Esophagus muscularis mucosa (tissue), 4 donors: ENCODE data around the gene ITM2C. TPM values are rescaled to one million over a fixed set of nuclear protein-coding genes. Genes with fewer than 3 reads are reported as not detected.

ENCODE experiments used
- DNase-seq: peaks from one replicate; pipeline ENCODE4 v3.0.0-alpha.2; 2017; ENCODE audit errors: extremely low spot score
- H3K27ac ChIP-seq, 4 donors: fragments of 200-600 bp; sonication (generic); replicated peaks in 1 of 4; 1 replicate in 3 of 4; 2 replicates in 1 of 4; pipeline ENCODE4 v1.5.1; 2016 to 2019; ENCODE audit warnings: mild to moderate bottlenecking in 1 of 4
- H3K27me3 ChIP-seq, 4 donors: fragments of 200-600 bp; sonication (generic); one replicate each; pipeline versions ENCODE4 v1.5.1 to v1.6.0; 2016 to 2019
- H3K36me3 ChIP-seq, 4 donors: fragments of 200-600 bp; sonication (generic); one replicate each; pipeline ENCODE4 v1.5.1; 2016 to 2019
- H3K4me1 ChIP-seq, 4 donors: fragments of 200-600 bp; sonication (generic); one replicate each; pipeline ENCODE4 v1.5.1; 2016 to 2019
- H3K4me3 ChIP-seq, 4 donors: fragments of 200-600 bp; sonication (generic); 1 replicate in 2 of 4; 2 replicates in 2 of 4; pipeline ENCODE4 v1.5.1; 2016 to 2019; ENCODE audit warnings: mild to moderate bottlenecking in 4 of 4, moderate library complexity in 1 of 4
- H3K9me3 ChIP-seq, 4 donors: fragments of 200-600 bp; sonication (generic); 1 replicate in 3 of 4; 2 replicates in 1 of 4; pipeline ENCODE4 v1.5.1; 2016 to 2019
- EP300 ChIP-seq: sonication (generic); formaldehyde crosslinking; IDR thresholded peaks from one replicate; pipeline ENCODE4 v1.6.1; 2017; ENCODE audit warnings: antibody characterized with exemption
- POLR2A ChIP-seq: fragments of 450-650 bp; IDR thresholded peaks from one replicate; pipeline ENCODE4 v1.6.1; 2017; ENCODE audit warnings: antibody characterized with exemption, moderate library complexity, mild to moderate bottlenecking, low read depth
- POLR2AphosphoS5 ChIP-seq, 2 donors: sonication (generic); formaldehyde crosslinking; IDR thresholded peaks; one replicate each; pipeline ENCODE4 v1.6.1; 2017; ENCODE audit warnings: antibody characterized with exemption in 2 of 2
- WGBS: methylation state at CpG from one replicate; pipeline ENCODE4 v1.1.5; 2018; 5-methylcytosine and 5-hydroxymethylcytosine counted together
- intact Hi-C: fragments of 100-400 bp; cut with DNase I; formaldehyde crosslinking; loops from one replicate; pipeline ENCODE4 v1.15.1; 2023
- total RNA-seq, 4 donors: library from RNA; depleted of rRNA; stranded (reverse); fragments of >200 nt; gene quantifications; one replicate each; pipeline versions ENCODE4 v1.1.0 to v1.2.1, GENCODE V29; 2016
- TF ChIP-seq, protein P1 (sequence below), 3 experiments: fragments of 200-600 bp in 2 of 3; fragments of 450-650 bp in 1 of 3; sonication (generic) in 2 of 3; IDR thresholded peaks; one replicate each; pipeline ENCODE4 v1.5.1; 2017 to 2019; ENCODE audit warnings: antibody characterized with exemption in 3 of 3, mild to moderate bottlenecking in 2 of 3, moderate library complexity in 1 of 3

The ITM2C gene
- total RNA-seq, 4 donors from 2014 or later: 84.0 to 145 (median 101) TPM

DNA sequence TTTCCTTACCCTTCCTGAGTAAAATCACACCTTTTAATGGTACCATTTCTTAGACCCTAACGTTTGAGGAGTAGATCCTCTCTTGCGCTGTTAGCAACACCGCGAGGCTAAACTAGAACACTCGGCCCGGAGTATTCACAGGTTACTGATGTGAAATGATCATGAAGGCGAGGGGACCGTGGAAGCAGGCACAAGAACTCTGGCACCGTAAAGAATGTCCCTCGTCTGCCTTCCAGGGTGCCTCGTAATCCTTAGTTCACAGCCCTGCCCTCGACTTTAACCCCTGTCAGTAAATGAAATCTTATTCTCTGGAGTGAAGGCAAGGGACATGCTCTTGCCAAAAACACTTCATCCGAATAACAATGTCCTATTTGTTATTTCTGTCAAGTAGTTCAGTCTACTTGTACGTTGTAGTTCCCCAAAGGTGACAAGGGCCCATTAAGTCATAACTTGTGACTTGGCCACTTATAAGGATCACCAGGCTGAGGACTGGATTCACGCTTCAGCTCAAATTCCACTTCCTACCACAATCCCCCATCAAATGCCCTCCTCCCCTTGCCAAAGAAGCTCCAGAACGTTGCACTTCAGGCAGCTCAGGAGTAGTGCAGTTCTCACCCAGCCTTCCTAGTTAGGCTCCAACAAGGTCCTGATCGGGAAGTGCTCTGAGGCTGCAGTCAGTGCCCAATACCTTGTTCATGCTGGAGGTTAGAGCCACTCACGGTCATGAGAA is 43.3 kb upstream of the ITM2C start:
- Histone ChIP-seq H3K27me3 (peaks cover 0 to 7% (median 3%) of the 10 kb centered on the region in 4 donors), H3K27ac (no peak overlapping the region), H3K4me3 (no peak overlapping the region), H3K4me1 (peaks cover 0 to 15% (median 13%) of the 10 kb centered on the region in 4 donors), H3K9me3 (no peaks in the 10 kb centered on the region), H3K36me3 (peaks cover 13 to 47% (median 23%) of the 10 kb centered on the region in 4 donors)
- intact Hi-C loops: loop anchor here (10.0 kb wide), 1 partner anchor 223 kb away; no protein-coding TSS in a partner anchor
- no peak for DNase-seq
- TF ChIP-seq, protein P1, sequence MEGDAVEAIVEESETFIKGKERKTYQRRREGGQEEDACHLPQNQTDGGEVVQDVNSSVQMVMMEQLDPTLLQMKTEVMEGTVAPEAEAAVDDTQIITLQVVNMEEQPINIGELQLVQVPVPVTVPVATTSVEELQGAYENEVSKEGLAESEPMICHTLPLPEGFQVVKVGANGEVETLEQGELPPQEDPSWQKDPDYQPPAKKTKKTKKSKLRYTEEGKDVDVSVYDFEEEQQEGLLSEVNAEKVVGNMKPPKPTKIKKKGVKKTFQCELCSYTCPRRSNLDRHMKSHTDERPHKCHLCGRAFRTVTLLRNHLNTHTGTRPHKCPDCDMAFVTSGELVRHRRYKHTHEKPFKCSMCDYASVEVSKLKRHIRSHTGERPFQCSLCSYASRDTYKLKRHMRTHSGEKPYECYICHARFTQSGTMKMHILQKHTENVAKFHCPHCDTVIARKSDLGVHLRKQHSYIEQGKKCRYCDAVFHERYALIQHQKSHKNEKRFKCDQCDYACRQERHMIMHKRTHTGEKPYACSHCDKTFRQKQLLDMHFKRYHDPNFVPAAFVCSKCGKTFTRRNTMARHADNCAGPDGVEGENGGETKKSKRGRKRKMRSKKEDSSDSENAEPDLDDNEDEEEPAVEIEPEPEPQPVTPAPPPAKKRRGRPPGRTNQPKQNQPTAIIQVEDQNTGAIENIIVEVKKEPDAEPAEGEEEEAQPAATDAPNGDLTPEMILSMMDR (IDR thresholded peaks at IDR 0.05): no peak
- TF ChIP-seq POLR2A (no peak), EP300 (no peak), POLR2AphosphoS5 (IDR thresholded peaks at IDR 0.05) (no peak)
- WGBS: 70% methylated on average over 17 of the region's 18 CpGs

DNA sequence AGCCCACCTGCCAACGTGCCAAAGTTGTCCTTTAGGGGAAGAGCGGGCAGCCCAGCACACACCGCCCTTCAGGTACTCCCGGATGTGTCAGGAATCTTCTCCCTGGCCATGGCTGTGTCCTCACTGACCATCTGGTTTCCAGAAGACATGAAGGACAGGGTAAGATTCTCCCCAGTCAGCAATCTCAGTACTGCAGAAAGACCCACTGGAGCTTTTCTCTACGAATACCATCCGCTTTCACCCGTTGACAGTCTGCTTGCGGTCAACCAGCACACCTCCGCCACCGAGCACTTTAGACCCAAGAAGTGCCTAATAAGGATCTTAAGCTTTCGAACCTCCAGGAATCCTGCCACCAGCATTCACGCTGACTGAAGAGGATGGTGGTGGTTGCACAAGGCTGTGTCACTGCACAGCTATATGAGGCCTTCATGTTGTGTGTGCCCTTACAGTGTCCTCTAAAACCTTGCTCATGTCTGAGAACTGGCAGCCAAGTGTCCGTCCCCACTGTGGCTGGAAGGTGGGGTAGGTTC is 42.7 kb upstream of the ITM2C start:
- DNase-seq: no peak
- H3K4me3 ChIP-seq: no peak overlapping the region
- peaks cover 13 to 41% (median 20%) of the 10 kb centered on the region in 4 donors for H3K36me3 ChIP-seq
- 94% methylated on average over 13 of the region's 13 CpGs for WGBS
- peaks cover 0 to 14% (median 5%) of the 10 kb centered on the region in 4 donors for H3K27me3 ChIP-seq
- peaks cover 0 to 10% (median 8%) of the 10 kb centered on the region in 4 donors for H3K4me1 ChIP-seq
- H3K9me3 ChIP-seq: no peaks in the 10 kb centered on the region
- TF ChIP-seq, protein P1 (IDR thresholded peaks at IDR 0.05): no peak
- TF ChIP-seq EP300: no peak
- no peak for TF ChIP-seq POLR2AphosphoS5 (IDR thresholded peaks at IDR 0.05)
- no peak for TF ChIP-seq POLR2A
- intact Hi-C loops: loop anchor here (10.0 kb wide), 1 partner anchor 223 kb away; no protein-coding TSS in a partner anchor
- H3K27ac ChIP-seq: no peak overlapping the region

DNA sequence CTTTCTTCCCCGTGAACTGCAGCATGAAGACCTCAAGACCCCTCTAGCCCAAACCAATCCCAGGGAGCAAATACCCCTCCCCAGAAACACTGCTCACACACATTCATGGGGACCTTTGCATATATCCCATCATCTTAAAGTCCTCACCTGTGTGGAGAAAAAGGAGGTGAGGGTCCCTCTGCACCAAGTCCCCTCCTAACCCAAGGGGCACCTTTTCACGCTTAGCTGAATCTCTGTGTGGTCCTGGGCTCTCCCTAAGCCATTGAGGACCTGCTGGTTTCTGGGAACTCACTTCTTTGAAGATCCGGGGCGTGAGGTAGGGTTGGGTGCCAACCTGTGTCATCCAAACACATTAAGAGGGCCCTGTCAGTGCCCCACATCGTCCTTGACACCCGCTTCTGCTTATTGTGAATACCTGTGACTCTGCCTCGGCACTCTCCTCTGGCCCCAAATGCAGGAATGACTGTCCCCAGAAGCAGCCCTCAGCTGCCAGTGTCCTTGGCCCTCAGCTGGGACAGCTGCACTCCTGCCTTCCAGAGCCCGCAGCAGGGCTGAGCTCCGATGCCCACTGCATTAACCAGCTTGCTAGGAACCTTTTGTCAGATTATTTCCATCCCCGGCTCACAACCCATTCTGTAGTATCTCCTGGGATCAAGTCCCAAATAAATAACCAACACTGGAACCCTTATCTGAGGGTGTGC is 41.3 kb upstream of the ITM2C start:
- no peak for TF ChIP-seq EP300
- TF ChIP-seq POLR2AphosphoS5 (IDR thresholded peaks at IDR 0.05): no peak
- no peak for TF ChIP-seq POLR2A
- TF ChIP-seq, protein P1 (IDR thresholded peaks at IDR 0.05): no peak
- Histone ChIP-seq H3K4me1 (peaks cover 6 to 17% (median 15%) of the 10 kb centered on the region in 4 donors), H3K27me3 (peaks cover 6 to 27% (median 15%) of the 10 kb centered on the region in 4 donors), H3K9me3 (no peaks in the 10 kb centered on the region), H3K27ac (no peak overlapping the region), H3K4me3 (no peak overlapping the region), H3K36me3 (peaks cover 7 to 27% (median 9%) of the 10 kb centered on the region in 4 donors)
- DNase-seq: no peak
- intact Hi-C loops: loop anchor here (10.0 kb wide), 1 partner anchor 221 kb away; no protein-coding TSS in a partner anchor
- 80% methylated on average over 8 of the region's 10 CpGs for WGBS

DNA sequence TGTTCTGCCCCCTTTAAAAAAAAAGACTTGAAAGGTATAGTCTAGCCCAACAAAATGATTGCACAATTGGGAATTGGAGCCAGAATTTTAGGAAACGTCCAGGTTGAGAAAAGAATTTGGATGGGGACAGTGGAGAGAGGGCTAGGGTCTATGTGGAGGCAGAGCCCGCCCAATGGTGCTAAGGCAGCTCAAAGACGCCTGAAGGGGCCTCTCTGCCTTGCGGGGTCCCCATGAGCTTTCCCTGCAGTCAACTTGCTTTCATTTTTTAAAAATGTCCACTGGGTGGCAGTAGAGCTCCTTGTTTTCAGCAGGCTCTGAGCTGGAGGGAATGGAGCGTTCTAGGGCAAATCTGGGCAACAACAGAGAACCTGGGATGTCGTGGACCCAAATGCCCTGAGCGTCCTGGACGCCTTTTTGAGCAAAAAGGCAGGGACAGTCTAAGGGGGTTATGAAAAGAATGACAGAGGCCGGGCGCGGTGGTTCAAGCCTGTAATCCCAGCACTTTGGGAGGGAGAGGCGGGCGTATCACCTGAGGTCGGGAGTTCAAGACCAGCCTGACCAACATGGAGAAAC is 40.2 kb upstream of the ITM2C start:
- TF ChIP-seq POLR2A (no peak), EP300 (no peak), POLR2AphosphoS5 (IDR thresholded peaks at IDR 0.05) (no peak)
- TF ChIP-seq, protein P1 (IDR thresholded peaks at IDR 0.05): peak; percentile 67 to 74 (median 68)
- H3K27me3 ChIP-seq: peaks cover 13 to 38% (median 20%) of the 10 kb centered on the region in 4 donors
- peaks cover 0 to 17% (median under 1%) of the 10 kb centered on the region in 4 donors for H3K36me3 ChIP-seq
- H3K9me3 ChIP-seq: no peaks in the 10 kb centered on the region
- WGBS: 28% methylated on average over 14 of the region's 14 CpGs
- no peak for DNase-seq
- H3K4me1 ChIP-seq: peaks cover 9 to 21% (median 19%) of the 10 kb centered on the region in 4 donors
- H3K27ac ChIP-seq: no peak overlapping the region
- intact Hi-C loops: loop anchor here (1.0 to 10.0 kb wide), 2 partner anchors 163 to 220 kb away; no protein-coding TSS in a partner anchor
- peak overlapping the region; percentile 29 to 55 (median 34) for H3K4me3 ChIP-seq
